Stimulated activated naive CD8-positive, alpha-beta T cell treated with anti-CD3 and anti-CD28 coated beads, Interleukin-15, amount 100 ng/mL, for 72 hours (primary cell): ENCODE data around the gene CD7.

Source experiments
- ATAC-seq: fragments of 150-1000 bp; cut with Tn5 transposase; 2 replicates; pipeline ENCODE4 v1.10.0; 2021; ENCODE audit warnings: mild to moderate bottlenecking, moderate library complexity
- DNase-seq, 2 donors: peaks; one replicate each; pipeline ENCODE4 v3.0.0; 2021 to 2022
- H3K27ac Mint-ChIP-seq, 2 donors: one replicate each; pipeline ENCODE4 v1.8.0; 2022; ENCODE audit warnings: mild to moderate bottlenecking in 2 of 2, mixed read lengths in 2 of 2, moderate library complexity in 2 of 2
- H3K27me3 Mint-ChIP-seq: one replicate; pipeline ENCODE4 v1.8.0; 2022; ENCODE audit warnings: mixed read lengths
- H3K4me1 Mint-ChIP-seq: one replicate; pipeline ENCODE4 v1.8.0; 2022; ENCODE audit warnings: mild to moderate bottlenecking, mixed read lengths
- H3K4me3 Mint-ChIP-seq, 2 donors: one replicate each; pipeline ENCODE4 v1.8.0; 2022; ENCODE audit warnings: mild to moderate bottlenecking in 2 of 2, mixed read lengths in 2 of 2, moderate library complexity in 1 of 2
- H3K9me3 Mint-ChIP-seq, 2 donors: one replicate each; pipeline ENCODE4 v1.8.0; 2022; ENCODE audit warnings: mixed read lengths in 2 of 2

CD7 gene

DNA sequence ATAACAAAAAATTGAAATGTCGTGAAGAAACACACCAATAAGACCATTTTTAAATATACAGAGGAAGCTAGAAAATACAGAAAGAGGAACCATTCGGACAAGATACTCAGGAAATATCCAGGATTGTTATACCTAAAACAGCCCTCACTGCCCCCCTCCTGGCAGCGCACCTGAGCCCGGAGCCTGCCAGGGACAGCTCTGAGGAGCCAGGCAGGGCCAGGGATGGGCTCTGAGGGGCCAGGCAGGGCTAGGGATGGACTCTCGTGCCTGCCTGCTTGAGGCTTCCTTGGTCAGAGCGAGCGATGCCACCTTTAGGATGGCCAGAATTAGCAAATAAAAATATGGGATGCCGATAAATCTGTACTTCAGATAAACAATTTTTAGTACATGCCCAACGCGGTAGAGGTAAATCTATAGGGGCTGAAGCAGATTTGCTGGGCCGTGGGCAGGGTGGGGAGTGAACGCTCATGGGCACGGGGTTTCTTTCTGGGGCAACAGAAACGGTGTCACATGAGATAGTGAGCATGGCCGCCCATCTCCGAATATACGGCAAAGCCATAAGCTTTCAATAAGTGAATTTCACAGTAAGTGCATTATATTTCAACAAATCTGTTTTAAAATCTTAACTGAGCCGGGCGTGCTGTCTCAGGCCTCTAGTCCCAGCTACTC lies 25.7 kb downstream of the CD7 start:
- ATAC-seq, result no peak
- no peaks in the 10 kb centered on the region for H3K27me3 Mint-ChIP-seq

DNA sequence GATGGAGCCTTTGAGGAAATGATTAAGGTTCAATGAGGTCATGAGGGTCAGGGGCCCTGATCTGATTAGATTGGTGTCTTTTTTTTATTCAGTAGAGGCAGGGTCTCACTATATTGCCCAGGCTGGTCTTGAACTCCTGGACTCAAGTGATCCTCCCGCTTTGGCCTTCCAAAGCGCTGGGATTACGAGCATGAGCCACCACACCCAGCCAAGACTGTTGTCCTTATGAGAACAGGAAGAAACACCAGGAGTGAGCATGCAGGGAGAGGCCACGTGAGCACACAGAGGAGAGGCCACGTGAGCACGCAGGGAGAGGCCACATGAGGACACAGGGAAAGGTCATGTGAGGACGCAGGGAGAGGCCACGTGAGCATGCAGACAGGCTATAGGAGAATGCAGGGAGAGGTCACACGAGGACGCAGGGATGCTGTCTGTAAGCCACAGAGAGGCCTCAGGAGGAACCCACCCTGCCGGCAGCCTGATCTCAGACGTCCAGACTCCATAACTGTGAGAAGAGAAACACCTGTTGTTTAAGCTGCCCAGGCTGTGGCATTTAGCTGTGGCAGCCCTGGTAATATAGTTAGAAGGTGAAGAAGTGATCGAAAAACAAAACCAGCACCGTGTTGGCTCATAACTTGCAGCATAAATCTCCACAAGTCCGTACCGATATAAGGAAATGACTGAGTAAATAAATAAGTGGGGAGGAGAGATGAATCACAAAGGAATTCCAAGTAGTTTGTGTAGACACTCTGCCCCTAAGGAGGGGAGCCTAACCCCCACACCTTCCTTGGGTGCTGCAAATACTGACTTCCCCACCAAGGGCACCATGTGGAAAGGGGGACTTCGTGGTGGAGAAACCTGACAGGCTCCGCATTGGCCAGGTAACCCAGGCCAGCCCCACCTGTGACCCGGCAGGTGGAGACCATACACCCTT lies 29.3 kb downstream of the CD7 start:
- DNase-seq, result no peak
- ATAC-seq, result no peak
- Mint-ChIP-seq H3K27ac (peak overlapping the region in 1 of 2 donors; percentile 38), H3K4me1 (peaks cover 26% of the 10 kb centered on the region), H3K9me3 (no peaks in the 10 kb centered on the region), H3K27me3 (no peaks in the 10 kb centered on the region), H3K4me3 (no peak overlapping the region)

More for the DNA sequence above, 25.7 kb downstream of the CD7 start:
- peak overlapping the region; percentile 68 to 89 for H3K27ac Mint-ChIP-seq
- H3K9me3 Mint-ChIP-seq, result no peaks in the 10 kb centered on the region
- DNase-seq, result no peak
- H3K4me1 Mint-ChIP-seq, result peaks cover 44% of the 10 kb centered on the region
- H3K4me3 Mint-ChIP-seq, result peak overlapping the region; percentile 76 to 85

GRCh38 chr17:82287013-82287867 lies 30.2 kb downstream of the CD7 start:
- ATAC-seq (no peak), DNase-seq (no peak)
- no peaks in the 10 kb centered on the region for H3K9me3 Mint-ChIP-seq
- peak overlapping the region in 1 of 2 donors; percentile 68 for H3K27ac Mint-ChIP-seq
- no peak overlapping the region for H3K4me3 Mint-ChIP-seq
- H3K27me3 Mint-ChIP-seq, result no peaks in the 10 kb centered on the region
- peaks cover 28% of the 10 kb centered on the region for H3K4me1 Mint-ChIP-seq

- no peak overlapping the region for H3K4me3 Mint-ChIP-seq
- no peaks in the 10 kb centered on the region for H3K9me3 Mint-ChIP-seq
- H3K4me1 Mint-ChIP-seq, result peaks cover 34% of the 10 kb centered on the region
- ATAC-seq (no peak), DNase-seq (no peak)
- no peaks in the 10 kb centered on the region for H3K27me3 Mint-ChIP-seq
- no peak overlapping the region for H3K27ac Mint-ChIP-seq
Observed at GRCh38 chr17:82285141-82285540, 32.3 kb downstream of the CD7 start.

GRCh38 chr17:82283208-82283749 lies 34.1 kb downstream of the CD7 start:
- H3K27ac Mint-ChIP-seq, result no peak overlapping the region
- no peaks in the 10 kb centered on the region for H3K9me3 Mint-ChIP-seq
- H3K4me3 Mint-ChIP-seq, result peak overlapping the region in 1 of 2 donors; percentile 59
- no peaks in the 10 kb centered on the region for H3K27me3 Mint-ChIP-seq
- peak; percentile 80 for ATAC-seq
- peaks cover 33% of the 10 kb centered on the region for H3K4me1 Mint-ChIP-seq
- no peak for DNase-seq

DNA sequence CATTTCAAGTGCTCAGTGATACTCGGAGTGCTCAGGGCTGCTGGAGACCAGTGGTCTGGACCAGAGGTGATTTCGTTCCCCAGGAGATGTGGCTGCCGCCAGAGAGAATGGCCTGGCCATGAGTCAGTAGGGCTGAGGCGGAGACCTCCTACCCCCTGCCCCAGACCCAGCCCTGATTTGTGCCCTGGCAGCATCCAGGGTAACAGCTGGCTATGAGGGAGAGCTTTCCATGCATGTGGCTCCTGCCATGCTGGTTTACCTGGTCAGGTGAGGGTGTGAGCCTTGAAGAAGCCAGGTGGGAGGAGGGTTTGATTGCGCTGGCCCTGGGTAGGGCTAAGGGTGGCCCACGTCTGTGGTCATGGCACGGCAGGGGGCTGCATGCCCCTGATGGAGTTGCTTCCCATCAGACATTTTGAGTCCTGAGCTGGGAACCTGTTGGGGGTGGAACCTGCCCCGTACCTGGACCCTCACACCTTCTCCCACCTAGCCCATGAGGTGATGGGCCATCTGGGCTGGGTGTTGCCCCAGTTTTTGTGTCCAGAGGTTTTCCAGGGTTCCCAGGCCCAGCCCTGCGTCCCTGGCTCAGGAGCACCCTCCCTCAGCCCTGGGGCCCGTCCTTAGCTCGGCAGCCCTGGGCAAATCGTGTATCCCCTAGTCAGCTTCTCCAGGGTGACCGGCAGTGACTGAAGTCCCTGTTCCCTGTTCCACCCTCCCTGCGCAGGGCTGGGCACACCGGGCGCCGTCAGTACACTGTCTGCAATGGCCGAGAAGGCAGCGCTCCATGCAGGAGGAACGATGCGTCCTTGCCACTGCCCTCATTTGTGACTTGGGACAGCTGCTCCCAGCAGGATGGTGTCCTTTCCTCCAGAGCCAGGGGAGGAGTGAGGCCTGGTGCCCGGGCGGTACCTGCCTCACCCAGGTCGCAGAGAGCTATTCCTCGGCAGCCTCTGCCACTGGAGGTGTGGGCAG lies 34.9 kb downstream of the CD7 start:
- Mint-ChIP-seq H3K27me3 (no peaks in the 10 kb centered on the region), H3K9me3 (no peaks in the 10 kb centered on the region), H3K4me3 (no peak overlapping the region), H3K4me1 (peaks cover 28% of the 10 kb centered on the region), H3K27ac (no peak overlapping the region)
- DNase-seq (no peak), ATAC-seq (peak; percentile 10)

DNA sequence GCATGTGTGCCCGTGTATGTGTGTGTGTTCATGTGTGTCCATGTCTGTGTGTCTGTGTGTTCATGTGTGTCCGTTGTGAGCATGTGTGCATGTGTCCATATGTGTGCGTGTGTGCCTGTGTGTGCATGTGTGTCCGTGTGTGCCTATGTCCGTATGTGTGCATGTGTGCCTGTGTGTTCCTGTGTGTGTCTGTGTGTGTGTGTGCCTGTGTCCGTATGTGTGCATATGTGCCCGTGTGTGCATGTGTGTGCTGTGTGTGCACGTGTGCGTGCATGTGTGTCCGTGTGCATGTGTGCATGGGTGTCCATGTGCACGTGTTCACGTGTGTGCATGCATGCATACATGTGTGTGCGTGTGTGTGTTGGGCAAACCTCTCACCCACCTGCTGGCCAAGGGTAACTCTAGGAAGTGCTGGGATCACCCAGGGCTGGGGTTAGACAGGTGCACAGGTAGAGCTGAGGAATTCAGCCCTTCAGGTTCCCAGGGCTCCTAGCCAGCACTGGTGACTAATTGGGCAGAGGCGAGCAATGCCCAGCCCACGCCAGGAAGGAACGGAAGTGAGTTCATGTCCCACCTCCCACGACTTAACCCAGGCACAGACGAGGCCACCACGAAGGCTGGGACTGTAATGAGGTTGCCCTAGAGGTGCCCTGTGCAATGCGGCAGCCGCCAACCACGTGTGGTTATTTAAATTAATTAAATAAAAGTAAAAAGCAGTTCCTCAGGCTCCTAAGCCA lies 35.7 kb downstream of the CD7 start:
- Mint-ChIP-seq H3K9me3 (no peaks in the 10 kb centered on the region), H3K4me3 (no peak overlapping the region), H3K4me1 (peaks cover 28% of the 10 kb centered on the region), H3K27me3 (no peaks in the 10 kb centered on the region), H3K27ac (no peak overlapping the region)
- DNase-seq (peak in 1 of 2 donors; percentile 47), ATAC-seq (peak; percentile 82)

DNA sequence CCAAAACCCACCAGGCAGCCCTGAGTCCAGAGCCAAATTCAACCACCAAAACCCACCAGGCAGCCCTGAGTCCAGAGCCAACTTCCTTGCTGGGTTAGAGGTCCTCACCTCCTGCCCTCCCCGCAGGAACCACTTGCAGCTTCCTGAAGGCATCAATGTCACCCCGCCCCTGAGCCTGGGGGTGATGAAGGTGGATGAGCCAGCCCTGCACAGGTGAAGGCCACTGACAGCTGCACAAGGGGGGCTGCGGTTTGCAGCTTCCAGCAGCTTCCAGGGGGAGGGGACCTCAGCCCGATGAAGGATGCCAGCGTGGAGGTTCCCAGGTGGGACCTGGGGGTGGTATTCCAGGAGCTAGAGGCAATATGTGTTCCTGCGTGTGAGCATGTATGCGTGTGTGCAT lies 36.3 kb downstream of the CD7 start:
- Mint-ChIP-seq H3K27me3 (no peaks in the 10 kb centered on the region), H3K4me3 (no peak overlapping the region), H3K27ac (no peak overlapping the region), H3K4me1 (peaks cover 28% of the 10 kb centered on the region), H3K9me3 (no peaks in the 10 kb centered on the region)
- DNase-seq (no peak), ATAC-seq (no peak)

GRCh38 chr17:82280537-82280936 lies 36.9 kb downstream of the CD7 start:
- ATAC-seq (no peak), DNase-seq (no peak)
- Mint-ChIP-seq H3K4me3 (no peak overlapping the region), H3K9me3 (no peaks in the 10 kb centered on the region), H3K4me1 (peaks cover 28% of the 10 kb centered on the region), H3K27me3 (no peaks in the 10 kb centered on the region), H3K27ac (no peak overlapping the region)

- no peaks in the 10 kb centered on the region for H3K9me3 Mint-ChIP-seq
- H3K4me1 Mint-ChIP-seq, result peaks cover 41% of the 10 kb centered on the region
- ATAC-seq, result no peak
- H3K27ac Mint-ChIP-seq, result no peak overlapping the region
- no peak overlapping the region for H3K4me3 Mint-ChIP-seq
- no peak for DNase-seq
- no peaks in the 10 kb centered on the region for H3K27me3 Mint-ChIP-seq
Observed at GRCh38 chr17:82278786-82279391, 38.5 kb downstream of the CD7 start.

- no peaks in the 10 kb centered on the region for H3K9me3 Mint-ChIP-seq
- peaks cover 38% of the 10 kb centered on the region for H3K4me1 Mint-ChIP-seq
- no peak for DNase-seq
- H3K4me3 Mint-ChIP-seq, result no peak overlapping the region
- no peak overlapping the region for H3K27ac Mint-ChIP-seq
- no peaks in the 10 kb centered on the region for H3K27me3 Mint-ChIP-seq
- ATAC-seq, result no peak
Observed at GRCh38 chr17:82278308-82278707, 39.1 kb downstream of the CD7 start.

DNA sequence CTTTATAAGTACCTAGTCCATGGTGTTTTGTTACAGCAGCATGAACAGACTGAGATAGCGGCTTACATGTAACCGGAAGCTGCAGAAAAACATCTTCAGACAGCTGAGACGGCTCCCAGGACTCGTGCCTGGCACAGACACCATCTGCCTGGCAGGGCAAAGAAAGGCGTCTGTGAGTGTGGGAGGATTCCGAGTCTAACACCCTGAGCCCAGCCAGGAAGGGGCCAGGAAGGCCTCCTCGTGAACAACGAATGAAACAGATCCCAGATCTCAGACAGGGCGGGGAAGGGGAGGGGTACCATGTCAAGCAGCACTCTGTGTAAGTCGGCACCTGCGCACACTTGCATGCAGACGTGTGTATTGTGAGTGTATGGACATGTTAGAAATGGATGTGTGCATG lies 39.6 kb downstream of the CD7 start:
- H3K4me1 Mint-ChIP-seq, result peaks cover 34% of the 10 kb centered on the region
- no peak for DNase-seq

DNA sequence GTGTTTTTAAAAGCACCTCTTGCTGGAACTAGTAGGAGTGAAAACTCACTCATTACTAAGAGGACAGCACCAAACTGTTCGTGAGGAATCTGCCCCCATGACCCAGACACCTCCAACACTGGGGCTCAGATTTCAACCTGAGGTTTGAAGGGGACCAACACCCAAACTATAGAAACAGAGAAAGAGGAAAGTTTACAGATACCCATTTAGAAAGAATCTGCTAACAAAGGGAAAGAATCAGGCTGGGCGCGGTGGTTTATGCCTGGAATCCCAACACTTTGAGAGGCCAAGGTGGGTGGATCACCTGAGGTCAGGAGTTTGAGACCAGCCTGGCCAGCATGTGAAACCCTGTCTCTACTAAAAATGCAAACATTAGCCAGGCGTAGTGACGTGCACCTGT lies 40.5 kb downstream of the CD7 start:
- no peaks in the 10 kb centered on the region for H3K9me3 Mint-ChIP-seq
- H3K27me3 Mint-ChIP-seq, result no peaks in the 10 kb centered on the region
- DNase-seq (no peak), ATAC-seq (no peak)
- peaks cover 40% of the 10 kb centered on the region for H3K4me1 Mint-ChIP-seq
- no peak overlapping the region for H3K27ac Mint-ChIP-seq
- no peak overlapping the region for H3K4me3 Mint-ChIP-seq

More for the DNA sequence above, 39.6 kb downstream of the CD7 start:
- H3K27me3 Mint-ChIP-seq, result no peaks in the 10 kb centered on the region
- H3K4me3 Mint-ChIP-seq, result no peak overlapping the region
- ATAC-seq, result no peak
- no peaks in the 10 kb centered on the region for H3K9me3 Mint-ChIP-seq
- no peak overlapping the region for H3K27ac Mint-ChIP-seq
